Activated CD4-positive, alpha-beta memory T cell treated with anti-CD3 and anti-CD28 coated beads, Interleukin-2, amount 10 ng/mL, durations not matched to agents 7 days and 5 days (primary cell): Measurements from ENCODE around the gene PADI2. TPM values are rescaled to one million over a fixed set of nuclear protein-coding genes. Genes with fewer than 3 reads are reported as not detected.
A peak's percentile ranks its signal among the peaks of the same experiment; 100 is the strongest.

ENCODE experiments used
- CTCF ChIA-PET: fragments of 350-600 bp; sonication (Branson Sonifier 250); formaldehyde crosslinking; loops from one replicate; lab custom pipeline; 2021; ENCODE audit warnings: antibody characterized with exemption, inconsistent platforms; lab: Charles Lee
- POLR2A ChIA-PET: fragments of 350-600 bp; sonication (Branson Sonifier 250); formaldehyde crosslinking; loops from one replicate; lab custom pipeline; 2021; ENCODE audit warnings: antibody characterized with exemption; lab: Charles Lee
- DNase-seq: peaks from one replicate; pipeline ENCODE4 v3.0.0-alpha.2; 2020
- H3K27ac Mint-ChIP-seq: one replicate; pipeline ENCODE4 v1.8.0; 2021; ENCODE audit warnings: mild to moderate bottlenecking, mixed read lengths
- H3K27me3 Mint-ChIP-seq: one replicate; pipeline ENCODE4 v1.8.0; 2021; ENCODE audit warnings: mixed read lengths
- H3K36me3 Mint-ChIP-seq: one replicate; pipeline ENCODE4 v1.8.0; 2021; ENCODE audit warnings: low read depth, mixed read lengths
- H3K4me1 Mint-ChIP-seq: one replicate; pipeline ENCODE4 v1.8.0; 2021; ENCODE audit warnings: mixed read lengths
- H3K4me3 Mint-ChIP-seq: one replicate; pipeline ENCODE4 v1.8.0; 2021; ENCODE audit warnings: mild to moderate bottlenecking, mixed read lengths
- H3K9me3 Mint-ChIP-seq: one replicate; pipeline ENCODE4 v1.8.0; 2021; ENCODE audit warnings: mixed read lengths
- total RNA-seq, 2 experiments: library from RNA; stranded (reverse); gene quantifications; one replicate each; pipeline ENCODE4 v1.2.3, GENCODE V29; 2021

PADI2 gene
- total RNA-seq, 2 experiments from 2014 or later, result not detected

GRCh38 chr1:17080085-17080759, 39.0 kb downstream of the PADI2 start:
- H3K36me3 Mint-ChIP-seq, result no peaks in the 10 kb centered on the region
- H3K9me3 Mint-ChIP-seq, result no peaks in the 10 kb centered on the region
- POLR2A ChIA-PET, result no interaction called here
- CTCF ChIA-PET, result interaction anchor here (0.5 kb wide), 1 partner anchor 21 kb away, joined by 4 read pairs; no protein-coding TSS in a partner anchor
- peaks cover 4% of the 10 kb centered on the region for H3K4me1 Mint-ChIP-seq
- no peak overlapping the region for H3K4me3 Mint-ChIP-seq
- H3K27ac Mint-ChIP-seq, result no peak overlapping the region
- no peak for DNase-seq
- peaks cover 6% of the 10 kb centered on the region for H3K27me3 Mint-ChIP-seq

GRCh38 chr1:17078991-17079868, 40.0 kb downstream of the PADI2 start:
- CTCF ChIA-PET, result interaction anchor here (0.7 to 1.3 kb wide), 2 partner anchors 19 to 737 kb away, joined by 3 to 4 read pairs; no protein-coding TSS in a partner anchor
- Mint-ChIP-seq H3K36me3 (no peaks in the 10 kb centered on the region), H3K27ac (no peak overlapping the region), H3K4me1 (peaks cover 4% of the 10 kb centered on the region), H3K9me3 (no peaks in the 10 kb centered on the region), H3K27me3 (peaks cover 6% of the 10 kb centered on the region), H3K4me3 (no peak overlapping the region)
- DNase-seq, result no peak
- POLR2A ChIA-PET, result no interaction called here

DNA sequence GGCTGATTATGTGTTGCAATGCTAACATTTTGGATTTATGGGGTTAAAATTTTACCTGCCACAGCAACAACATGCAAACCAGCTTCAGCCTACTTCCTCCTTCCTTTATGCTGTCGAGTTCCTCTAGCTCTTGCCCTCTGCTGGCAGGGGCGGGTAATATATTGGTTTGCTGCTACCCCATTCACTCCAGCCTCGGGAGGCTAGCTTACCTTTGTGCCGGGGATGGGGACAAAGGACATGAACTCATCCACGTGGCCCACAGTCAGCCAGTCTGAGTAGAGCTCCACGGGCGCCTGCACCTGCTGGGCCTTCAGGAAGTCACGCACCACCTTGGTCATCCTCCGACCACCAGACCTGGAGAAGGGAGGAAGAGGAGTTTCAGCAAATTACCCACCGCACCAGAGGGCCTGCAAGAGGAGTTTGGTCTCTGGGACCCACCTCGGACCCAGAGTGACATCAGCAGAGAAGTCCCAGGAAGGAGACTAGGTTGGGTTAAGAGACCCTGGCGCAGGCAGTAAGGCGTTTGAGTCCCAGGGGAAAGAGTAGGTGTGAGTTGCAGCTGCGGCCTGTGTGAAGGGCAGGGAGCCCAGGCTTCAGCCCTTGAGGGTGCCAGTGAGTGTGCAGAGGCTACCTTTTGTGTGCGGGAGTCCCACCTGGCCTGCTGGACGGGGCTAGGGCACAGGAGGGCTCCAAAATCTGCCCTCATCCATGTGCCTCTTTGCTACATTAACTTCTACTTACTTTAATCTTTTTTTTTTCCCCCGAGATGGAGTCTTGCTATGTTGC, 43.6 kb downstream of the PADI2 start:
- Mint-ChIP-seq H3K9me3 (no peaks in the 10 kb centered on the region), H3K36me3 (no peaks in the 10 kb centered on the region), H3K27ac (no peak overlapping the region), H3K27me3 (peaks cover 4% of the 10 kb centered on the region), H3K4me1 (peaks cover 4% of the 10 kb centered on the region), H3K4me3 (no peak overlapping the region)
- ChIA-PET POLR2A (no interaction called here), CTCF (interaction anchor here (0.8 to 2.5 kb wide), 13 partner anchors 8 to 455 kb away, joined by 3 to 17 read pairs (median 6); partner anchors contain the start of gene SDHB)
- DNase-seq, result peak; percentile 44

DNA sequence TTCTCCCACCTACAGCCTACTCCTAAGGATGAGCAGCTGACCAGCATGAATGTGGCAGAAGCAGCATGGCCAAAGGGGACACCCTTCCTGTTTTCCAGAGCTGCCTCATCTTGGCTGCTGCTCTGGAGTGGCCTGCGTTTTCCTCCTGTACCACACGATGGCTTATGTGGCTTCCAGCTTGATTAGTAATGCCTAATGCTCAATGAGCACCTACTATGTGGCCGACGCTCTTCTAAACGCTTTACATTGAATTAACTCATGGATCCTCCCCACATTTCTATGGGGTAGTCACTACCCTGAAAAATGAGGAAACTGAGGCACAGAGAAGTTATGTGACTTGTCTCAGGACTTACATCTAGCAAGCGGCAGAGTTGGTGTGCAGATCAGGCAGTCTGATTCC, 47.5 kb downstream of the PADI2 start:
- DNase-seq, result no peak
- ChIA-PET POLR2A (no interaction called here), CTCF (no interaction called here)
- Mint-ChIP-seq H3K36me3 (no peaks in the 10 kb centered on the region), H3K4me1 (peaks cover 4% of the 10 kb centered on the region), H3K27me3 (peaks cover under 1% of the 10 kb centered on the region), H3K27ac (no peak overlapping the region), H3K4me3 (no peak overlapping the region), H3K9me3 (no peaks in the 10 kb centered on the region)

GRCh38 chr1:17070163-17070525, 49.1 kb downstream of the PADI2 start:
- no peaks in the 10 kb centered on the region for H3K4me1 Mint-ChIP-seq
- CTCF ChIA-PET, result interaction anchor here (0.6 kb wide), 2 partner anchors 11 to 106 kb away, joined by 3 read pairs; no protein-coding TSS in a partner anchor

DNA sequence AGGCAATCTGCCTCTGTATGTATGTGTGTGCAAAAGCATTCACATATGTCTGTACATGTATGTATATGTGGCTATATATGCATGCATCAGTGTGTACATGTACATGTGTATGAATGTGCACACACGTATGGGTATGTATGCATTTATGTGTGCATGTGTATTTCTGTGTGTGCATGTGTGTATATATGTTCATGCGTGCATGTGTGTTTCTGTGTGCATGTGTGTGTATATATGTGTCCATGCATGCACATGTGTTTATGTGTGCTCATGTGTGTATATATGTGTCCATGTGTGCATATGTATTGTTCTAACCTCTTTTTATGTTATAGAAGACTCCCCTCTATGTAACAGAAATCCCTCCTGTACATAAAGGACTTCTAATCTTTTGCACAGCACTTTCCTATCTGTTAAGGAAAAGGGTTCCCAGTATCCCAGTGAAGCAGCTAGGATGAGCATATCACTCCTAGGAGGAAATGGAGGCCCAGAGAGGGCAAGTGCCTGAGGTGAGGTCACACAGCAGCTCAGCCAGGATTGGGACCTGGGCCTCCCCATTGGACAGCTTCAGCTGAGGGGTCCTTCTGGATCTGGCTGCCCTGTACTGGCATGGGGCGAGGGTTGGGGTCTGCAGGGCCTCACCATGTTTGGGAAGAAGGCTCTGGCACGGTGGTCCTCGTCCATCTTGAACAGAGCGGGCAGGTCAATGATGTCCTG, 49.6 kb downstream of the PADI2 start:
- no peaks in the 10 kb centered on the region for H3K4me1 Mint-ChIP-seq
- no peaks in the 10 kb centered on the region for H3K36me3 Mint-ChIP-seq
- no peak for DNase-seq
- H3K4me3 Mint-ChIP-seq, result no peak overlapping the region
- peaks cover under 1% of the 10 kb centered on the region for H3K9me3 Mint-ChIP-seq
- ChIA-PET CTCF (interaction anchor here (0.6 kb wide), 2 partner anchors 11 to 106 kb away, joined by 3 read pairs; no protein-coding TSS in a partner anchor), POLR2A (no interaction called here)
- H3K27me3 Mint-ChIP-seq, result no peaks in the 10 kb centered on the region
- no peak overlapping the region for H3K27ac Mint-ChIP-seq

More at GRCh38 chr1:17070163-17070525, 49.1 kb downstream of the PADI2 start:
- POLR2A ChIA-PET, result no interaction called here
- Mint-ChIP-seq H3K9me3 (no peaks in the 10 kb centered on the region), H3K4me3 (no peak overlapping the region), H3K27me3 (no peaks in the 10 kb centered on the region), H3K36me3 (no peaks in the 10 kb centered on the region), H3K27ac (no peak overlapping the region)
- DNase-seq, result no peak

DNA sequence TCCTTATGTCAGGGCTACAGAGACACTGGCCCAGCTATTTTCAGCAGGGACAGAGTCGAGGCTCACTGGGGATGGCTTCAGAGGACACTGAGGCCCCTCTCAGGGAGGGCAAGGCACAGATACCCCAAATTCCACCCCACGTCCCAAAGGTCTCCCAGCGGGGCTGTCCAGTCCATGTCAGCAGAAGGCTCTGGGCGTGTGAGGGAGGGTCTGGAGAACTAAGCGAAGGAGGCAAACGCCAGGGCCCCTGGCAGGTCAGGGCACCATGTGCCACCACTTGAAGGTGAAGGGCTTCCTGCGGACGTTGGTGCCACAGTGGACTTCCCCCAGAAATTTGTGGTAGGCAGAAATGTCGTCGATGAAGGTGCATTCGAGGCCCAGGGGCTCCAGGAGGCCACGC, 50.5 kb downstream of the PADI2 start:
- no peaks in the 10 kb centered on the region for H3K4me1 Mint-ChIP-seq
- ChIA-PET CTCF (no interaction called here), POLR2A (no interaction called here)
- peaks cover 3% of the 10 kb centered on the region for H3K9me3 Mint-ChIP-seq
- DNase-seq, result no peak
- no peak overlapping the region for H3K4me3 Mint-ChIP-seq
- H3K27me3 Mint-ChIP-seq, result no peaks in the 10 kb centered on the region
- no peak overlapping the region for H3K27ac Mint-ChIP-seq
- H3K36me3 Mint-ChIP-seq, result no peaks in the 10 kb centered on the region

DNA sequence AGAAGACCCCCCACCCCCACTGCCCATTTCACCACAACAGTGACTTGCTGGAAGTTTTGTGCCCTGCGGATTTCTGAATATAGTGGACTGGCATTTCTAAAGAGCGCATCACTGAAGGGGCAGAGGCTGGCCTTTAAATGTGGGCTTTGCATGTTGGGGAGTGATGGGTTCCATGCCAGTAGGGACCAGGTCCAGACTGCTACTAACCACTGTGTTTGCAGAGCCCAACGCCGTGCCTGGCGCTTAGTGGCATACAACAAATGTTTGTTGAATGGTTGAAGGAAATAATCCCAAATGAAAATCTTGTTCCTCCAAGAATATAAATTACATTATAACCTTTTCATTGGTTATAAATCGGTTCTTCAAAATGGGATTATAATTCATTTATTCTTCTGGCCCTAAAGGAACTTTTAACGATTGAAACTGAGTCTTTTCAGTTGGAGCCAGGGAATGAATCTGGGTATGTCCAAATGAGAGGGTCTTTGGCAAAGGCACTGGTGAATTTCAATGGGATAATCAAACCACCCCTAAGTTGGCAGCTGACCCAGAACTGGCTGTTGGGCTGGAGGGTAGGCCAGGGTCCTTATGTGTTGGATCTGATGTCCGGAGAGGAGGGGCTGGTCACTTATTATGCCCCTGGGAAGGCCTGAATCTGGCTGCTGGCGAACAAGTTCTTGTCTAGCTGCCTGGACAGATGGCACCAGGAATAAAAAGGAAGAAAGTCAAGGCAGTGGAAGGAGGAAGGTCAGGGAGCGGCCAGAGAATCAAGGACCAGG, 51.6 kb downstream of the PADI2 start:
- CTCF ChIA-PET, result no interaction called here

GRCh38 chr1:17067069-17067426, 52.2 kb downstream of the PADI2 start:
- DNase-seq, result no peak
- H3K4me3 Mint-ChIP-seq, result no peak overlapping the region
- H3K27ac Mint-ChIP-seq, result no peak overlapping the region
- peaks cover 2% of the 10 kb centered on the region for H3K27me3 Mint-ChIP-seq
- peaks cover 10% of the 10 kb centered on the region for H3K4me1 Mint-ChIP-seq
- H3K36me3 Mint-ChIP-seq, result no peaks in the 10 kb centered on the region
- ChIA-PET POLR2A (no interaction called here), CTCF (no interaction called here)
- H3K9me3 Mint-ChIP-seq, result peaks cover 3% of the 10 kb centered on the region

More for the DNA sequence above, 51.6 kb downstream of the PADI2 start:
- Mint-ChIP-seq H3K4me1 (peaks cover 5% of the 10 kb centered on the region), H3K4me3 (no peak overlapping the region), H3K27me3 (no peaks in the 10 kb centered on the region), H3K36me3 (no peaks in the 10 kb centered on the region), H3K27ac (no peak overlapping the region), H3K9me3 (peaks cover 3% of the 10 kb centered on the region)
- DNase-seq, result no peak
- POLR2A ChIA-PET, result no interaction called here

DNA sequence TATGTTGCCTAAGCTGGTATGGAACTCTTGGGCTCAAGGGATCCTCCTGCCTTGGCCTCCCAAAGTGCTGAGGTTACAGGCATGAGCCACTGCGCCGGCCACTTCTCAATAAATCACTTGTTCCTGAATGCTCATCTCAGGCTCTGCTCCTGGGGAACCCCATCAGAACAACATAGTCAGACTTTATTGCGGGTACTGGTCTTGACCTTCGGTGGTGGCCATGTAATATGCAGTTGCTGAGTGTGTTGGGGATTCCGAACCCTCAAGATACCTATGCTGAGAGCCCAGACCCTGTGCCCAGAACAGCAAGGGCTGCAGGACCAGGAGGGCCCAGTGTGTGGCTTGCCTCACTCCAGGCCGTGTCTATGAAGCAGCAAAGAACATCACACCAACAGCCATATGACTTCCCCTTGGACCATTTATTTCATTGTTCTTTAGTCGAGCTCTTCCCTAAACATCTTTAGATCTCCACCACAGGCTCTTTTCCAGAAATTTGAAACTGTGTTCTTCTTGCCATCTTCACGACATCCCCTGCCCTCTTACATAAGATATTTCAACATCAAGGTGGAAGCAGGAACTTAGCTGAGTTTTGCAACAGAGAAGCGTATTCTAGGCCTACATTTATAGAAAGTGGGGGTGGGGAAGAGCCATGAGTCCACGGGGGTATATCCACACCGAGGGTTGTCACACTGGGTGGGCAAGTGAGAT, 52.7 kb downstream of the PADI2 start:
- POLR2A ChIA-PET, result no interaction called here
- Mint-ChIP-seq H3K4me1 (peaks cover 11% of the 10 kb centered on the region), H3K9me3 (peaks cover 3% of the 10 kb centered on the region), H3K4me3 (no peak overlapping the region), H3K36me3 (no peaks in the 10 kb centered on the region), H3K27me3 (peaks cover 7% of the 10 kb centered on the region), H3K27ac (no peak overlapping the region)
- CTCF ChIA-PET, result no interaction called here
- DNase-seq, result no peak

DNA sequence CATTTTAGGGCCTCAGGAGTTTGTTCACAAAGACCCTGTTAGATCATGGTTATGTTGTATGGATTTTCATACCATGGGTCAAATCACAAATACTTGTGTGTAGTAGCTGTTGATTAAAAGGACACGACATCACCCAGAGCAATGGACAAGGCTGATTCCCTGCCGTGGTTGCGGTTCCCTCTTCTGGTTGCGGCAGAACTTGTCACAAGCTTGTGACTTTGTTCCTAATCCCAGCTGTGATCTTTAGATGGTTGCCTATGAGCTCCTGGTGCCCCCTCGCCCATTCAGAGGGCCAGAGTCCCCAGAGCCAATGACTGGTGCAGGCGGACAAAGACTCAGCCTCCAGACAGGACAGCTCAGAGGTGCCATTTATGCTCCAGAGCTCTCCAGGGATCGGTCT, 53.6 kb downstream of the PADI2 start:
- H3K4me3 Mint-ChIP-seq, result no peak overlapping the region
- no peak overlapping the region for H3K27ac Mint-ChIP-seq
- ChIA-PET POLR2A (no interaction called here), CTCF (no interaction called here)
- no peak for DNase-seq
- H3K9me3 Mint-ChIP-seq, result peaks cover 3% of the 10 kb centered on the region
- H3K27me3 Mint-ChIP-seq, result peaks cover 10% of the 10 kb centered on the region
- H3K4me1 Mint-ChIP-seq, result peaks cover 11% of the 10 kb centered on the region
- H3K36me3 Mint-ChIP-seq, result no peaks in the 10 kb centered on the region
